HG03103 (cell line): Measurements from ENCODE around the gene ODAD2.

ENCODE experiments used
- ATAC-seq: cut with Tn5 transposase; IDR thresholded peaks from one replicate; pipeline ENCODE4 v1.9.1; 2021; ENCODE audit warnings: low read depth; ENCODE audit not compliant: unreplicated experiment

ODAD2 gene

GRCh38 chr10:27857616-27858015 lies 141.3 kb downstream of the ODAD2 start:
- ATAC-seq = no peak

GRCh38 chr10:27844223-27844622 lies 154.7 kb downstream of the ODAD2 start:
- ATAC-seq = no peak

GRCh38 chr10:27838901-27839300 lies 160.0 kb downstream of the ODAD2 start:
- ATAC-seq = no peak

GRCh38 chr10:27838361-27838760 lies 160.5 kb downstream of the ODAD2 start:
- no peak for ATAC-seq

GRCh38 chr10:27834476-27834875 lies 164.4 kb downstream of the ODAD2 start:
- ATAC-seq = no peak

- ATAC-seq = no peak
Measured at GRCh38 chr10:27833792-27834191, 165.1 kb downstream of the ODAD2 start.

GRCh38 chr10:27832826-27833225 lies 166.1 kb downstream of the ODAD2 start:
- no peak for ATAC-seq

GRCh38 chr10:27826369-27826768 lies 172.5 kb downstream of the ODAD2 start:
- no peak for ATAC-seq

GRCh38 chr10:27822301-27822700 lies 176.6 kb downstream of the ODAD2 start:
- no peak for ATAC-seq

GRCh38 chr10:27820637-27821036 lies 178.2 kb downstream of the ODAD2 start:
- no peak for ATAC-seq

GRCh38 chr10:27819781-27820531 lies 178.9 kb downstream of the ODAD2 start:
- no peak for ATAC-seq

- no peak for ATAC-seq
Measured at GRCh38 chr10:27816320-27816719, 182.6 kb downstream of the ODAD2 start.

- no peak for ATAC-seq
Measured at GRCh38 chr10:27815846-27816245, 183.0 kb downstream of the ODAD2 start.

GRCh38 chr10:27815261-27815660 lies 183.6 kb downstream of the ODAD2 start:
- no peak for ATAC-seq

- no peak for ATAC-seq
Measured at GRCh38 chr10:27805180-27805579, 193.7 kb downstream of the ODAD2 start.

GRCh38 chr10:27804136-27804535 lies 194.7 kb downstream of the ODAD2 start:
- ATAC-seq = no peak

GRCh38 chr10:27801171-27801785 lies 197.6 kb downstream of the ODAD2 start:
- no peak for ATAC-seq

- ATAC-seq = no peak
Measured at GRCh38 chr10:27799046-27799445, 199.8 kb downstream of the ODAD2 start.

- ATAC-seq = no peak
Measured at GRCh38 chr10:27794157-27794556, 204.7 kb downstream of the ODAD2 start.

- no peak for ATAC-seq
Measured at GRCh38 chr10:27792216-27792615, 206.7 kb downstream of the ODAD2 start.

- no peak for ATAC-seq
Measured at GRCh38 chr10:27784272-27784671, 214.6 kb downstream of the ODAD2 start.

GRCh38 chr10:27783660-27784059 lies 215.2 kb downstream of the ODAD2 start:
- peak; percentile 61 for ATAC-seq
